ENCODE results near the gene SKAP1. TPM values are rescaled to one million over a fixed set of nuclear protein-coding genes. Genes with fewer than 3 reads are reported as not detected.
A peak's percentile ranks its signal among the peaks of the same experiment; 100 is the strongest.

The SKAP1 gene
- total and polyA plus RNA-seq, 2 of the 13 experiments (the other 11 are each of a cell fraction or from before 2014, with no cell fraction given), result 0.21 TPM; not detected in 1

- TF ChIP-seq ZSCAN25 (CRISPR knock-in tag; IDR thresholded peaks at IDR 0.05), result peak; percentile 68; the same call in 1 of the 2 replicates
- peak; percentile 52; the same call in 1 of the 2 replicates for TF ChIP-seq ZFP37 (CRISPR knock-in tag; IDR thresholded peaks at IDR 0.05; ENCODE audit: borderline replicate concordance)
- peak; percentile 93 for TF ChIP-seq MED8 (CRISPR knock-in tag; IDR thresholded peaks at IDR 0.05; ENCODE audit: insufficient replicate concordance)
- peak; percentile 86 for TF ChIP-seq SNAPC4 (CRISPR knock-in tag; IDR thresholded peaks at IDR 0.05)
- peak; percentile 94 for TF ChIP-seq ZNF430 (CRISPR knock-in tag; IDR thresholded peaks at IDR 0.05)
- TF ChIP-seq SUZ12 (IDR thresholded peaks at IDR 0.05; ENCODE audit: low read depth, low read length), result peak; percentile 64
- peak; percentile 76 for TF ChIP-seq RXRA (CRISPR knock-in tag; IDR thresholded peaks at IDR 0.05)
- TF ChIP-seq MEIS2 (CRISPR knock-in tag; IDR thresholded peaks at IDR 0.05), result peak; percentile 45
- peak; percentile 84; the same call in 1 of the 2 replicates for TF ChIP-seq ZNF350 (CRISPR knock-in tag; IDR thresholded peaks at IDR 0.05; ENCODE audit: borderline replicate concordance, low read depth)
- TF ChIP-seq NR2F2 (IDR thresholded peaks at IDR 0.05; ENCODE audit: borderline replicate concordance, low read depth), result no peak
- peak; percentile 51; the same call in 1 of the 2 replicates for TF ChIP-seq ZFP90 (CRISPR knock-in tag; IDR thresholded peaks at IDR 0.05; ENCODE audit: borderline replicate concordance)
- peak; percentile 65; the same call in 1 of the 2 replicates for TF ChIP-seq NFKBIZ (CRISPR knock-in tag; IDR thresholded peaks at IDR 0.05)
- peak; percentile 81; the same call in 1 of the 2 replicates for TF ChIP-seq THAP9 (CRISPR knock-in tag; IDR thresholded peaks at IDR 0.05; ENCODE audit: borderline replicate concordance)
- peak; percentile 84 for TF ChIP-seq ZNF574 (CRISPR knock-in tag; IDR thresholded peaks at IDR 0.05)
- TF ChIP-seq ZNF251 (CRISPR knock-in tag; IDR thresholded peaks at IDR 0.05), result peak; percentile 42; the same call in 1 of the 2 replicates
- TF ChIP-seq ZNF225 (CRISPR knock-in tag; IDR thresholded peaks at IDR 0.05), result peak; percentile 11; the same call in 1 of the 2 replicates
- no peak for TF ChIP-seq JDP2 (CRISPR knock-in tag; IDR thresholded peaks at IDR 0.05; ENCODE audit: borderline replicate concordance)
- TF ChIP-seq ZNF546 (CRISPR knock-in tag; conservative IDR thresholded peaks at IDR 0.05), result peak; percentile 97
- TF ChIP-seq CHD2 (IDR thresholded peaks at IDR 0.05; ENCODE audit: low read depth, low read length), result no peak
Measured at GRCh38 chr17:48101012-48101720, 328.8 kb downstream of the SKAP1 start, which contains the start of gene CBX1 (continued).

All from HepG2 (cell line).